Measurements from ENCODE around the gene HDLBP. TPM values are rescaled to one million over a fixed set of nuclear protein-coding genes. Genes with fewer than 3 reads are reported as not detected.
A peak's percentile ranks its signal among the peaks of the same experiment; 100 is the strongest.

HDLBP gene
- total RNA-seq, 1 donor from 2014 or later = 373 TPM

DNA sequence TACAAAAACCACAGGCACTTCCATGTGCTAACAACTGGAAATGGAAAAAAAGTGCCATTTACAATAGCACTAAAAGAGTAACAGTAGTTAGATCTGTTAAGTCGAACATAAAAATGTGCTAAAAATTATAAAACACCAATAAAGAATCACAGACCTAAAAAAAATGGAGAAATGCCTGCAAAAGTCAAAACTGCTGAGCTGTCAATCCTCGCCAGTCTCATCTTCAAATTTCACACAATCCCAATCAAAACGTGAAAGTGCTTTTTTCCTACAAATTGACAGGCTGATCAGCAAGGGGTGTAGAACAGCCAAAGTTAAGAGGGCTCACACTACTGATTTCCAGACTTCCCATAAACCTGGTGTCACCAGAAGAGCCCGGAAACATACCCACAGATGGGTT is 73.8 kb downstream of the HDLBP start:
- DNase-seq (no peak), ATAC-seq (ENCODE audit: poor library complexity) (no peak)
- intact Hi-C loops (cut with DNase I) = no loop called here

DNA sequence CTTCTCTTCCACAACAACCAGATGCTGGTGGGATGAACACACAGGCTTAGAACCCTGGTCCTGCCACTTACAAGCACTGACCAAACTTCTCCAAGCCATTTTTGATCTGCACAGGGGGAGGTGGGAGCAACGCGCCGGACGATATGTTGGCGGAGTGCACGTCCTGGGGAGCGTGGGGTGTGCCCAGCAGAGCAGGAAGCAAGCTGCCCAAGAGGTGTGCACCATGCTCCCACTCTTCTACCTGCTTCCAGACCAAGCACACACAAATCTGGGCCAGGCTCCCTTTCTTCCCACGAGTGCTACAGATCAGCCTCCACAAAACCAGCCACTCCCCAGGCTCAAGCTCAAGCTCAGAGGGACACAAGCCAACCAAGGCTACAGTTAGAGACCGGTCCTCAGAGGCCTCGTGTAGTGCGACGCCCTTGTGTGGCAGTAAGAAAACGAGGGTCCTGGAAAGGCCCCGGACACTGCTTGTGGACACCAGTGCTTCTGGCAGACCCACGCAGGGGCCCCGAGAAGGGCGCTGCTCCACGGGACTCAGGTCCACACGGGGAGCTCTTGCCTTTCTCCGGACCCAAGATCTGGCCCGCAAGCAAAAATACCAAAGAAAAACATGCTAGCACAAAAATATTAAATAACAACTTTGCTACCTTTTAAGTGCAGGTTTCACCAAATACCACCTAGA is 75.0 kb downstream of the HDLBP start:
- DNase-seq (no peak), ATAC-seq (ENCODE audit: poor library complexity) (no peak)
- intact Hi-C loops (cut with DNase I) = no loop called here

GRCh38 chr2:241239552-241240202 is 75.8 kb downstream of the HDLBP start:
- no peak for ATAC-seq (ENCODE audit: poor library complexity)
- intact Hi-C loops (cut with DNase I) = no loop called here
- DNase-seq = no peak

DNA sequence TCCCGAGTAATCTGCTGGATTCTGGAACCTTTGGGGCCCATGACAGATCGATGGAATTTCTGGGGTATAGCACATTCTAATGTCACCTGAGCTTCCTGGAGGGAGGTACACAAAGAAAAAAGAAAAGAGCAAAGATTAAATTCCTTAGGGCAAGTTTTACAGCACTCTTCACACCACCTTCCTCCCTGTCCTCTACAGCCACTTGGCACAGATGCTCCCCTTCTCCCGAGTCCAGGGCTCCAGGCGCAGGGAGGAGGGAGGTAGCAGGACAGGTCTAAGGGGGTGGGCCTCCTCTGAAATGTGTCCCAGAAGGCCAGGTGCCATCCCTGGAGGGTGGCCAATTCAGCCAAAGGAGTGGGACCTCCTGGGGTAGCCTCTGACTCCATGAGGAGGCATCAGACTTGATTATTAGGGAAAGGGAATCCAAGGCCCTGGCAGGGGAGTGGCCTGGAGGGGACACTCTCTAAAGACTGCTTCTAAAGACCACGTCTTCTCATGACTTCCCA is 76.7 kb downstream of the HDLBP start:
- ATAC-seq (ENCODE audit: poor library complexity) = no peak
- DNase-seq = no peak
- intact Hi-C loops (cut with DNase I) = no loop called here

GRCh38 chr2:241237949-241238371 is 77.5 kb downstream of the HDLBP start:
- DNase-seq = no peak
- intact Hi-C loops (cut with DNase I) = no loop called here
- ATAC-seq (ENCODE audit: poor library complexity) = no peak

- no peak for ATAC-seq (ENCODE audit: poor library complexity)
- peak; percentile 17 for DNase-seq
- intact Hi-C loops (cut with DNase I) = no loop called here
These were observed 78.4 kb downstream of the HDLBP start for GRCh38 chr2:241237047-241237446.

DNA sequence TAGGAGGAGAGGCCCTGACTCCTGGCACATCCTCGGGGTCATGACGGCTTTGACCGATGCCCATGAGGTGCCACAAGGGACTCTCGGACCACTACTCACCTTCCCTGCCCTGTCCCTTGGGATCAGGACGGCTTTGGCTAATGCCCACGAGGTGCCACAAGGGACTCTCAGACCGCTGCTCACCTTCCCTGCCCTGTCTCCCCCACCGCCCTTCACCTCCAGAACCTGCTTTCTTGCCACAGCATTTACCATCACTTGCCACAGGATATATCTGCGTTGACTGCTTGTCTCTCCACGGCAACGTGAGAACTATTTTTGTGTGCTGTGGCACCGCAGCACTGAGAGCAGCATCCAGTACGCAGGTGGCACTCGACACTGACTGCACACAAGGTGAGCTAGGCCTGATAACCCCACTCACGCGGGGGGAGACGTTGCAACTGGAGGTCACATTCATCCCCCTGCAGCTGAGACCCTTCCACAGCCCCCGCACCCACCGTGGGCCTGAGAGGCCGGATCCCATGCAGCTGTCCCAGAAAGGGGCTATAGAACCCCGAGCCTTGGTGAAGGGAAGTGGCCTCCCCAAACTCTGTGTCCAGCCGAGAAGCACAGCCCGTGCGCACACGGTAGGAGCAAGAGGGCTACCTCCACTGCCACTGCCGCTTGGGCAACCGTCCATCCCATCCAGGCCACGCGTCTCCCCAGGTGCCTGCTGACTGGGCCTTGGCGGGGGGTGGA is 79.4 kb downstream of the HDLBP start:
- DNase-seq = peak; percentile 28
- ATAC-seq (ENCODE audit: poor library complexity) = no peak
- intact Hi-C loops (cut with DNase I) = no loop called here

DNA sequence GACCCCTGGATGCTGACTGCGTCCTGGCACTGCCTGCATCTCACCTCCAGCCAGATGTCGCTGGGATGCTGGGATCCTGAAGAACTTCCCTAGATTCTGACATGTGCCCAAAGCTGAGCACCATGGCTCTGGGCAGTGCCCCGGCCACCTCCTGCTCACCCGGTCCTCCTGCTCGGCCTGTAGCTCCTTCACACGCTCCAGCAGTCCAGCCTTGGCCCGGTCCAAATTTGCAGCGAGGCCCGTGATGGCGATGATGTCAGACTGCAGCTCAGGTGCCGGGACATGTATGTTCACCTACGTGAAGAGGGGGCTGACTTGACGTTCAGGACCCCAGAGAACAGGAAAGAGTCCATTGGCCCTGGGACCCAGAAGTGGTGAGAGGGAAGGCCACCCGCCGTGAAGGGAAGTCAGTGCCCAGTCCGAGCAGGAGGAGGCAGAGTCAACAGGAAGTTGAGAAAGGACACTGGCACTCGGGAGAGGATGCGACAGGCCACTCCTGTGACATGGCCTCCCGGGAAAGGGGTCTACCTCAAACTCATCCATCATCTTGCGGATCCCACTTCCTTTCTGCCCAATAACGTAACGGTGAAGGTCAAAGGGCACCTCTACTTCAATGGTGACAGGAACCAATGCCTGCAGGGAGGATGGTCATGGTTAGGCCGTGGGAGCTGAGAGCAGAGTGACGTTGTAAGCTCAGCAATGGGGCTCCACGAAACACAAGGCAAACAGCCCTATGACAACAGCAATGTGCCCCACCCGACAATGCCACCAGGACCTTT is 80.3 kb downstream of the HDLBP start:
- DNase-seq = peak; percentile 26

GRCh38 chr2:241234066-241234790 is 81.2 kb downstream of the HDLBP start:
- no peak for ATAC-seq (ENCODE audit: poor library complexity)
- intact Hi-C loops (cut with DNase I) = no loop called here
- peak; percentile 29 for DNase-seq

More for the DNA sequence above, 80.3 kb downstream of the HDLBP start:
- no peak for ATAC-seq (ENCODE audit: poor library complexity)
- intact Hi-C loops (cut with DNase I) = no loop called here

DNA sequence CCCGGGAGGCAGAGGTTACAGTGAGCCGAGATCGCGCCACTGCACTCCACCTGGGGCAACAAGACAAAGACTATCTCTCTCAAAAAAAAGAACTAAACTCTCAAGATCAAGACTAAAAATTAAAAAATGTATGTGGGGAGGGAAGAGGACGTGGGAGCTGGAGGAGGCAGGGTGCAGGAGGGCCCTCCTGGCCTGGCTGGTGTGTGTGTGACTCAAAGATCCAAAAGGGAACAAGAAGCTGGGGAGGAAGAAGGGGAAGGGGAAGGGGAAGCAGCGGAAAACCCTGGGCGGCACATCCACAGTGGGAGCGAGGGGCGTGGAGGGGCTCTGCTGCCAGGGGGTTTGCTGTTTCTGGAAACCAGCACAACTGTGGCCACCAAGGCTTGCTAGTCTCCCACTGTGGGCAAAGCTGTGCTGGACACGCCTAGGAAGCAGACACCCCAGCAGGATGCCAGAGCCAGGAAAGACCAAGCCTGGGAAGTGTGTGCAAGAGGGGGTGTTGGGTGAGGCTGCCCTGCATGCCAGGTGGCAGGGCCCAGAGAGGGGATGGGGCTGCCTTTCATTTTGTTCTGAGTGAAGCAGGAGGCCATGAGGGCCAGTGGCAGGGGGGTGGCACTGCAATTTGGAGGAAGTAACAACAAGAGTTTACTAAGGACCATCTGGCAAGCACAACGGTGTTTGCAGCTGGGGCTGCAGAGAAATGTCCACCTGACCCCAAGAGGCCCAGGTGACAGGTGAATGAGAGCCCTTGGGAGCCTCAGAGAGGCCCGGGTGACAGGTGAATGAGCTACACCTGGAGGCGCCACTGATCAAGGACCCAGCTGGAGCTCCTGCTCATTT is 82.5 kb downstream of the HDLBP start:
- ATAC-seq (ENCODE audit: poor library complexity) (no peak), DNase-seq (peak; percentile 24)
- intact Hi-C loops (cut with DNase I) = no loop called here

- ATAC-seq (ENCODE audit: poor library complexity) (no peak), DNase-seq (peak; percentile 28)
- intact Hi-C loops (cut with DNase I) = no loop called here
These were observed 85.0 kb downstream of the HDLBP start for GRCh38 chr2:241230435-241230834.

DNA sequence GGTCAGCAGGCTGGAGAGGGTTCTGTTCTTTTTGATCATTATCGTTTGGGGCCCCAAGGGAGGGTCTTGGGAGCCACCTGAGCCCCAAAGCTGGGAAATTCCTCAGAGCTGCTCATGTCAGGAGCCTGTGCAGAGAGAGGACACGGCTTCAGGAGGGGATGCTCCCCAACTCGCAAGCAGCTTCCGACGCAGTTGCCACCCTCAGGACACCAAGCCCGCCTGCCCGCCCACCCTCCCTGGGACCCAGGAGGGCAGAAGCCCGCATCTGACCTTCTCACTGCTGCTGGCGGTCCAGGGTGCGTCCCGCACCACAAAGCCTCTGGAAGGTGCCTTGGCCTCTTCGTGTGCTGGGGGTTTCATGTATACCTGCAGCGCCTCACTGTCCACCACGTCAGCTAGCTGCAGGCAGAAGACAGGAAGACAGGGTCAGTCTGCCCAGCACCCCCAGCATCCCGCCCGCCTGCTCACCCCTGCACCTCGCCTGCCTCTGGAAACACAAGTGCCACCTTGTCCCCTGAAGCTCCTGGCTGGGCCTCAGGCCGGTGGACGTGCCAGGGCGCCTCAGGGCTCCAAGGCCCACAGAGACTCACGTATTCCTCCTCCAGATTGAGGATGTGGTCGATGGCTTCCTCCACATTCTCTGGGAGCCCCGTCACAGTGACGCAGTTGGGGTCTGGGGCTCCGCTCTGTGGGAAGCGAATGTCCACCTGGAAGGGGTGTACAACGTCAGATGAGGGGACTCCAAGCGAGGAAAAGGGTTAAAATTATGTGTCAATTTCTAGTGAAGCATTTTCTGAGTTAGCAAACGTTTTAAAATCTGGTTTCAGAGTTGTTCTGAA is 85.7 kb downstream of the HDLBP start:
- ATAC-seq (ENCODE audit: poor library complexity) = no peak
- intact Hi-C loops (cut with DNase I) = no loop called here
- peak; percentile 22 for DNase-seq

- intact Hi-C loops (cut with DNase I) = no loop called here
- ATAC-seq (ENCODE audit: poor library complexity) (peak; percentile 66), DNase-seq (peak; percentile 60)
These were observed 86.5 kb downstream of the HDLBP start for GRCh38 chr2:241228860-241229516.

DNA sequence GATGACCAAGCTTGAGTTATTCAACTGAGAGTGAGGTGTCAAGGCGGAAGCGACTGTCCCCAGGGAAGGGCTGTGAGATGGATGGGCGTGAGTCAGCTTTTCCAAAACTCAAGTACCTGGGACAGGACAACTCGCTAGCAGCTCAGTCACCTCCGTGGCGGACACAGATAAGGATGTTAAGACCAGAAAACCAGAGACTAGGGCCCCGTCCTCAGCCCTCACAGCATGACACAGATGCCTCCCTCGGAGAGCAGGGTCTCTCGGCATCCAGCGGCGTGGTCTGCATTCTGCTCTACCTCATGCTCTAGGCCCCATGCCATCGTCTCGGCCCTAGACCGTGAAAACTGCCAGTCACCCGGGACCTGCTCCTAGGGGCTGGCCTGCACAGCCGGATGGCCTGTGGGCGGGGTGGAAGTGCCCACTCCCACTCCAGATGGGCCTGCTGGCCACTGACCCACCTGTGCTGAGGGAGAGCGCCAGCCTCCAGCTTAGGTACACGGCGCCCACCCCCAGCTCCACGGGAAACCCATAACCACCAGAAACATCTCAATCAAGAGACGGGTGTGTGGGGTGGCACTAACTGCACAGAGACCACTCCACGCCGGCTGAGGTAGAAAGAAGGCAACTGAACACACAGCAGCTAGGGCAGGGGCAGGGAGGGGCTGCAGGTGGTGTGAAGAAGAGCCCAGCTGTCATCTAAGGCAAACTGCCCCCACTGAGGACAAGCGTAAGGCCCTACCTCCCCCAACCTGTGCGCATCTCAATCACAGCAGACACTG is 87.2 kb downstream of the HDLBP start:
- intact Hi-C loops (cut with DNase I) = no loop called here
- DNase-seq = peak; percentile 34

DNA sequence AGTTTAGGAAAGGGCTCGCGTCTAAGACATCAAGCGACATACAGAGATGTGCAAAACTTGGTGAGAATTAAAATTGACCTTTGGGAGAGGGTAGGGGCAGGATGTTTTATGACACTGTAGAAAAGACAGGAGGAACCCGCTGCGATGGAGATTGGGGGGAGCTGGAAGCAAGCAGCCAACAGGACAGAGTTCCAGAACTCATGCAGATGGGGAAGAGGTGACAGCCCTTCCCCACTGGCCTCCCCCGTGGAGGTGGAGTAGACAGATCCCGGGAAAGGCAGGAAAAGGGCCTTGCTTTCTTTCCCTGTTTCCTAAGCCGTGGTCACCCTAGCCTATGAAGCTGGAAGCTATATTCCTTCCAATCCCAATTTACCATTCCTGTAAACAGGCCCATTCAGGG is 87.9 kb downstream of the HDLBP start:
- intact Hi-C loops (cut with DNase I) = no loop called here
- DNase-seq = no peak

More for the DNA sequence above, 87.2 kb downstream of the HDLBP start:
- no peak for ATAC-seq (ENCODE audit: poor library complexity)

More for the DNA sequence above, 87.9 kb downstream of the HDLBP start:
- ATAC-seq (ENCODE audit: poor library complexity) = no peak
